ENCODE measurements around the gene NHLRC2.

- TF ChIP-seq CTCF (IDR thresholded peaks at IDR 0.05; ENCODE audit: low read length) (no peak), EZH2 (IDR thresholded peaks at IDR 0.05; ENCODE audit: borderline replicate concordance, low read length) (no peak)
Observed at GRCh38 chr10:113856563-113856962, 2.1 kb downstream of the NHLRC2 start.
